NCI-H187 (cell line): ENCODE data around the gene VPS18.

Experiments
- DNase-seq, 2 experiments: peaks; one replicate each; lab custom pipeline; 2025; lab: John Stamatoyannopoulos, UW

VPS18 gene

GRCh38 chr15:40900256-40901052 lies 6.2 kb downstream of the VPS18 start:
- DNase-seq: no peak

GRCh38 chr15:40901053-40901443 lies 6.8 kb downstream of the VPS18 start:
- DNase-seq: no peak

GRCh38 chr15:40902605-40903561 lies 8.6 kb downstream of the VPS18 start:
- DNase-seq: no peak

- no peak for DNase-seq
Measured at GRCh38 chr15:40904552-40905201, 10.4 kb downstream of the VPS18 start.

- peak; percentile 28 to 35 for DNase-seq
Measured at GRCh38 chr15:40906091-40906990, 12.1 kb downstream of the VPS18 start.

GRCh38 chr15:40906991-40907802 lies 12.9 kb downstream of the VPS18 start:
- no peak for DNase-seq

GRCh38 chr15:40908095-40908494 lies 13.8 kb downstream of the VPS18 start:
- no peak for DNase-seq

- no peak for DNase-seq
Measured at GRCh38 chr15:40909662-40910630, 15.7 kb downstream of the VPS18 start.

GRCh38 chr15:40911141-40911540 lies 16.9 kb downstream of the VPS18 start:
- no peak for DNase-seq

- no peak for DNase-seq
Measured at GRCh38 chr15:40911693-40912092, 17.4 kb downstream of the VPS18 start.

- DNase-seq: no peak
Measured at GRCh38 chr15:40912478-40912877, 18.2 kb downstream of the VPS18 start.

- DNase-seq: no peak
Measured at GRCh38 chr15:40914013-40914412, 19.8 kb downstream of the VPS18 start.

- DNase-seq: no peak
Measured at GRCh38 chr15:40914486-40914885, 20.2 kb downstream of the VPS18 start.

- DNase-seq: no peak
Measured at GRCh38 chr15:40915116-40915661, 20.9 kb downstream of the VPS18 start.

GRCh38 chr15:40915679-40916078 lies 21.4 kb downstream of the VPS18 start:
- DNase-seq: no peak

GRCh38 chr15:40917585-40917984 lies 23.3 kb downstream of the VPS18 start:
- no peak for DNase-seq

GRCh38 chr15:40918146-40918798 lies 24.0 kb downstream of the VPS18 start:
- DNase-seq: no peak

GRCh38 chr15:40918799-40919392 lies 24.6 kb downstream of the VPS18 start:
- no peak for DNase-seq
